ENCODE data around the gene CD63.

CD63 gene

DNA sequence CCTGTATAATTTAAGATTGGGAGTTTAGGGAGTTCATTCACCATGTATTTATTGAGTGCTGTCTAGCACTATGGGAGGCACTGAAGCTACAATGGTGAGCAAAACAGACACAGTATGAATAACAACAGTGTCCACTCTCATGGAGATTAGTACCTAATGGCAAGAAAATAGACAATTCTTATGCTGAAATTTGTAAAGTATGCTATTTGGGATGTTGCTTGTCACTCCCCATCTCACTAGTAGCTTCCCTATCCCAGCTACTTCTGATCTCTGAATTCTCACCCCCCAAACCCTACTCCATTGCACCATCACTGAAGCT is 18.1 kb upstream of the CD63 start:
- in situ Hi-C loops (cut with HindIII; ENCODE audit: low pct_ligation_motif_present, low sequenced_read_pairs): no loop called here
- TF ChIP-seq CTCF (IDR thresholded peaks at IDR 0.05; ENCODE audit: low read depth, low read length, missing control alignments): no peak
- Histone ChIP-seq H3K27ac (no peak overlapping the region), H3K36me3 (replicated peaks) (peaks cover 5% of the 10 kb centered on the region), H3K4me3 (ENCODE audit: low read depth, low read length) (no peak overlapping the region), H3K27me3 (replicated peaks) (no peaks in the 10 kb centered on the region)
- DNase-seq: no peak

DNA sequence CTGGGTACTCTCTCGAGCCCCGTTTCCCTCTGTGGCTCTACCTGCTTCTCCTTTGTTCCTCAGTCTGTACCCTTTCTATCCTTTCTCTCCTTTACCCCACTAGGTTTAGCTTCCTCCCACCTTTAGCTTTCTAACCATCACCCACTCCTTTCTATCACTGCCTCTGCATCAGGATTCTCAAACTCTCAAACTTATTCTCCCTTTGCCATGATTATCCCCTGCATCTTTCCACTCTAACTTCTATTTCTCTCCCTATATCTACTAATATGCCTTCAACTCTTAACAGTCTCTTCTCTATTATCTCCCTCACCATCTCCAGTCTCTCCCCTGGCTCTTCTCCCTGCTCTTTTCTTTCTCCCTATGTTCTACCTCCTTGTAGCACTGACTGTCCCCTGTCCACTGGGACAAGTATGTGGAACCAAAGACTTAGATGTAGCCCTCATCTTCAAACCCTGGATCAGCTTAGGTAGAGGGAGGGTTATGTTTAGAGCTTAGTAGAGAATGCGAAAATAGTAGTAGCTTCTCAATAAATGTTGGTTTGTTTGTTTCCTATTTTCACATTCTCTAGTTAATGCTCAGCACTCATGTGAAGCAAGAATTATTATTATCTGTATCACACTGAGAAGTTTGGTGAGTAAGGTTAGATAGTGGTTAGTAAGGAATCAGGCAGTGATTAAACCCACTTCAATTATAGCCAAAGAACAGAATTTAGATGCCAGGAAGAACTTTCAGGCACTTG is 17.5 kb upstream of the CD63 start:
- in situ Hi-C loops (cut with HindIII; ENCODE audit: low pct_ligation_motif_present, low sequenced_read_pairs): no loop called here
- no peak overlapping the region for H3K4me3 ChIP-seq (ENCODE audit: low read depth, low read length)
- TF ChIP-seq CTCF (IDR thresholded peaks at IDR 0.05; ENCODE audit: low read depth, low read length, missing control alignments): no peak
- H3K27me3 ChIP-seq (replicated peaks): no peaks in the 10 kb centered on the region
- no peak overlapping the region for H3K27ac ChIP-seq
- H3K36me3 ChIP-seq (replicated peaks): peaks cover 4% of the 10 kb centered on the region
- no peak for DNase-seq

DNA sequence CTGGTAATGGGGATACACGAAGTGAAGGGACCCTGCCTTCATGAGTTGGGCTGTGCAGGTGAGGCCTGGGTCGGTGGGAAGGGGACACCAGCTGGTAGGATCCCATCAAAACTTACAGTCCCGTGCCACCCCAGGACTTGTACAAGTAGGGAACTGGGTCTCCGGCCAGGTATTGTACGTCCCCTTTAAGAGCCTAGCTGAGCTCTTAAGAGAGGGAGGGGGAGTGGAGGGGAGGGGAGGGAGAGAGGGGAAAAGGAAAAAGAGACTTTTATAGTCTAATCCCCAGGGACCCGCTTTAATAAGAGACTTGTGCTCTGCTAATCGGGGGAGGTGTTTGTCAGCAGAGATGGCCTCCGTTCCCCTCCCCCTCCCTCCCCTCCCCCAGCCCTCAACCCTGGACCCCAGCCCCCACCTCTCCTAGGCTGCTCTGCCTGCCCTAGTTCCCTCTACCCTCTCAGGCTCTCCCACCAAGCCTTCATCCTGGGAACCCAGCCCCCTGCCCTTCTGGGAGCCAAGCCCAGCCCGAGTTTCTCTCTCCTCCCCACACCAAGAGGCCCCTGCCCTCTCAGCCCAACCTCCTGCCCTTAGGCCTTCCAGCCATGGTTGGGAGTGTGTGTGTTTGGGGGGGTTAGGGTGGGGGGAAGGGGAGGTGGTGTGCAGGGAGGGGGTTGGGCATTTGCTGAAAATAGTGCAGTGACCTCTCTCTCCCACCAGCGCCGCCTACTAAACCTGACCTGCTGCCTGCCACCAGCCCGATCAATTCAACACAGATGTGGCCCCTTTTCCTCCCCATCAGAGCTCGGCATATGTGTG is 16.8 kb upstream of the CD63 start:
- no peak for TF ChIP-seq CTCF (IDR thresholded peaks at IDR 0.05; ENCODE audit: low read depth, low read length, missing control alignments)
- Histone ChIP-seq H3K27me3 (replicated peaks) (no peaks in the 10 kb centered on the region), H3K36me3 (replicated peaks) (peaks cover 4% of the 10 kb centered on the region), H3K27ac (no peak overlapping the region), H3K4me3 (ENCODE audit: low read depth, low read length) (peak overlapping the region; percentile 6)
- in situ Hi-C loops (cut with HindIII; ENCODE audit: low pct_ligation_motif_present, low sequenced_read_pairs): no loop called here
- no peak for DNase-seq

DNA sequence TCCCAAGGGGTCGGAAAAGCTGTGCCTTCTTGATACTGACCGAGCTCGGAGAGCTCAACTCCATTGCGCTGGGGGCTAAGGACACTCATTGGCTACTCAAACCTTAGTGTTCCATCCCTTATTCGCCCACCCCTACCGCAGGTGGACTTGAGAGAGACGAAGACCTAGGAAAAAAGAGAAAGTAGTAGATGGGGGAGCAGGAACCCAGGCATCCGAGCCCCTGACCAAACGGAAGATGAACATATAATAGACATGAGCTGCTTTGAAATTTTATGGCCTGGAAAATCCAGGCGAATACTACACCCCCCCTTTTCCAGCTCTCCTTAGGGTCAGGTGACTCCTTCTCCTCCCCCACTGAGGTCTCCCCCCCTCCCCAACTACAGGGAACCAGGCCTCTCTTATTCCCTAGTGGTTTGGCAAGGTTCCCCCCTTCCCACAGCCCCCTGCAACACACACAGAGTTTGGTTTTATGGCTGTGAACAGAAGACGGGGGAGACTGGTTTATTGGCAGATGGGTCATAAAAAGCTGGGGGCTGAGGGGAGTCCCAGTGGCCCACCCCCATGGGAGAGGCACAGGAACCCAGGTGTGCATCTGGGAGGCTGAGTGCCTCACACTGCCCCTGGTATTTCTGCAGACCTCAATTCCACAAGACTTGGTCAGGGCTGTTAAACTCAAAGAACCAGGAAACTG is 15.7 kb upstream of the CD63 start:
- H3K27ac ChIP-seq: no peak overlapping the region

More for the DNA sequence above, 15.7 kb upstream of the CD63 start:
- Histone ChIP-seq H3K4me3 (ENCODE audit: low read depth, low read length) (peak overlapping the region; percentile 72), H3K27me3 (replicated peaks) (no peaks in the 10 kb centered on the region), H3K36me3 (replicated peaks) (peaks cover 2% of the 10 kb centered on the region)
- DNase-seq: no peak
- in situ Hi-C loops (cut with HindIII; ENCODE audit: low pct_ligation_motif_present, low sequenced_read_pairs): no loop called here
- no peak for TF ChIP-seq CTCF (IDR thresholded peaks at IDR 0.05; ENCODE audit: low read depth, low read length, missing control alignments)
